B cell (primary cell): ENCODE results near the gene GTF2IRD1. TPM values are rescaled to one million over a fixed set of nuclear protein-coding genes. Genes with fewer than 3 reads are reported as not detected.
"Not testable (repeated sequence)": the region's sequence is repeated elsewhere in the genome, so short reads cannot be mapped to it uniquely, and the experiment has no call there.

Experiments
- ATAC-seq: fragments of 200-7000 bp; cut with Tn5 transposase; one replicate; pipeline ENCODE4 v1.10.0; 2021; ENCODE audit warnings: low read depth, mild to moderate bottlenecking, moderate number of reproducible peaks, moderate library complexity
- CTCF ChIA-PET: fragments of 350-600 bp; sonication (Branson Sonifier 250); formaldehyde crosslinking; loops from one replicate; lab custom pipeline; 2021; ENCODE audit warnings: antibody characterized with exemption, inconsistent platforms; lab: Charles Lee
- POLR2A ChIA-PET: fragments of 350-600 bp; sonication (Branson Sonifier 250); formaldehyde crosslinking; loops from one replicate; lab custom pipeline; 2021; ENCODE audit warnings: antibody characterized with exemption; lab: Charles Lee
- DNase-seq: peaks from one replicate; pipeline ENCODE4 v3.0.0; 2013
- H2AFZ ChIP-seq: 2 replicates; pipeline ENCODE4 v1.6.1; 2012; ENCODE audit warnings: mild to moderate bottlenecking, low read depth, low read length; ENCODE audit not compliant: insufficient read depth, poor library complexity, severe bottlenecking
- H3K27ac ChIP-seq, 2 donors: 1 replicate in 1 of 2; 2 replicates in 1 of 2; pipeline ENCODE4 v1.5.1; 2012 to 2013; ENCODE audit warnings: low read length in 2 of 2, mild to moderate bottlenecking in 2 of 2, moderate library complexity in 1 of 2
- H3K27me3 ChIP-seq, 4 experiments: fragments of 200-600 bp in 1 of 4; sonication (generic) in 1 of 4; replicated peaks in 1 of 4; 1 replicate in 2 of 4; 2 replicates in 2 of 4; pipeline versions ENCODE4 v1.6.1 to v1.7.0; 2013 to 2016; ENCODE audit warnings: low read length in 3 of 4, mild to moderate bottlenecking in 2 of 4, mixed read lengths in 1 of 4, moderate library complexity in 1 of 4; ENCODE audit not compliant: insufficient read depth in 4 of 4, control insufficient read depth in 3 of 4; ENCODE audit errors: control extremely low read depth in 1 of 4
- H3K36me3 ChIP-seq, 2 experiments: replicated peaks in 1 of 2; 1 replicate in 1 of 2; 2 replicates in 1 of 2; pipeline versions ENCODE4 v1.6.1 to v1.7.1; 2013; ENCODE audit warnings: low read length in 1 of 2; ENCODE audit not compliant: insufficient read depth in 2 of 2, control insufficient read depth in 1 of 2; ENCODE audit errors: control extremely low read depth in 1 of 2, extremely low read depth in 1 of 2
- H3K4me1 ChIP-seq, 2 donors: fragments of 200-600 bp in 1 of 2; sonication (generic) in 1 of 2; 1 replicate in 1 of 2; 2 replicates in 1 of 2; pipeline versions ENCODE4 v1.5.1 to v1.6.1; 2013 to 2017; ENCODE audit warnings: low read length in 2 of 2; ENCODE audit not compliant: control insufficient read depth in 2 of 2, insufficient read depth in 2 of 2
- H3K4me2 ChIP-seq: replicated peaks from 2 replicates; pipeline ENCODE3; 2012; ENCODE audit warnings: mild to moderate bottlenecking, low read depth, low read length; ENCODE audit not compliant: poor library complexity, severe bottlenecking
- H3K4me3 ChIP-seq, 5 experiments: fragments of 200-600 bp in 1 of 5; sonication (generic) in 1 of 5; 1 replicate in 3 of 5; 2 replicates in 2 of 5; pipeline versions ENCODE4 v1.5.1 to v1.7.0; 2011 to 2016; ENCODE audit warnings: low read length in 4 of 5, mild to moderate bottlenecking in 4 of 5, low read depth in 2 of 5, control low read depth in 1 of 5, moderate library complexity in 1 of 5; ENCODE audit not compliant: insufficient read depth in 1 of 5; ENCODE audit errors: control extremely low read depth in 1 of 5, extremely low read depth in 1 of 5
- H3K79me2 ChIP-seq: fragments of 200-600 bp; sonication (generic); one replicate; pipeline ENCODE4 v1.6.0; 2016; ENCODE audit warnings: low read length; ENCODE audit not compliant: control insufficient read depth, insufficient read depth
- H3K9ac ChIP-seq: fragments of 200-600 bp; sonication (generic); 2 replicates; pipeline ENCODE4 v1.6.1; 2017; ENCODE audit warnings: mild to moderate bottlenecking, low read length, moderate library complexity
- H3K9me3 ChIP-seq, 3 donors: one replicate each; pipeline versions ENCODE4 v1.6.1 to v1.7.1; 2013; ENCODE audit warnings: low read length in 2 of 3; ENCODE audit not compliant: control insufficient read depth in 2 of 3, insufficient read depth in 1 of 3; ENCODE audit errors: control extremely low read depth in 1 of 3
- H4K20me1 ChIP-seq: 2 replicates; pipeline ENCODE4 v1.6.0; 2012; ENCODE audit warnings: mild to moderate bottlenecking, low read length; ENCODE audit not compliant: insufficient read depth, control insufficient read depth, poor library complexity, severe bottlenecking
- H3K27ac Mint-ChIP-seq: one replicate; pipeline ENCODE4 v1.8.0; 2021; ENCODE audit warnings: mixed read lengths
- H3K27me3 Mint-ChIP-seq: one replicate; pipeline ENCODE4 v1.8.0; 2021; ENCODE audit warnings: mixed read lengths
- H3K4me1 Mint-ChIP-seq: one replicate; pipeline ENCODE4 v1.8.0; 2021; ENCODE audit warnings: mixed read lengths
- H3K4me3 Mint-ChIP-seq: one replicate; pipeline ENCODE4 v1.8.0; 2021; ENCODE audit warnings: mixed read lengths
- H3K9me3 Mint-ChIP-seq: one replicate; pipeline ENCODE4 v1.8.0; 2022; ENCODE audit warnings: mixed read lengths; ENCODE audit not compliant: insufficient read depth
- EZH2 ChIP-seq: IDR thresholded peaks from 2 replicates; pipeline ENCODE4 v1.6.1; 2012; ENCODE audit warnings: borderline replicate concordance, low read depth, mild to moderate bottlenecking, moderate library complexity, low read length; ENCODE audit not compliant: insufficient read depth, poor library complexity, severe bottlenecking
- WGBS: methylation state at CpG from one replicate; pipeline ENCODE4 v1.1.5; 2013; ENCODE audit warnings: missing lambda C conversion rate; ENCODE audit not compliant: insufficient coverage; 5-methylcytosine and 5-hydroxymethylcytosine counted together
- intact Hi-C: fragments of 100-400 bp; cut with micrococcal nuclease; formaldehyde crosslinking; loops from one replicate; pipeline ENCODE4 v1.10.0; 2022
- polyA plus RNA-seq: library from polyadenylated mRNA; depleted of rRNA; stranded (reverse); fragments of >200 nt; gene quantifications from 2 replicates; pipeline ENCODE4 v1.2.3, GENCODE V29; 2012
- total RNA-seq, 2 donors: library from RNA; stranded (reverse); fragments of 120-200 nt in 1 of 2; gene quantifications; 1 replicate in 1 of 2; 2 replicates in 1 of 2; pipeline versions ENCODE4 v1.2.3 to v1.2.4, GENCODE V29; 2013 to 2022
- TF ChIP-seq, protein P1 (sequence below): fragments of 200-600 bp; IDR thresholded peaks from one replicate; pipeline ENCODE4 v1.8.0; 2022; ENCODE audit warnings: antibody characterized with exemption, mild to moderate bottlenecking

GTF2IRD1 gene
- total and polyA plus RNA-seq, 2 donors (not counting 1 experiment from before 2014, with no cell fraction given) = 0.45 to 2.2 TPM

DNA sequence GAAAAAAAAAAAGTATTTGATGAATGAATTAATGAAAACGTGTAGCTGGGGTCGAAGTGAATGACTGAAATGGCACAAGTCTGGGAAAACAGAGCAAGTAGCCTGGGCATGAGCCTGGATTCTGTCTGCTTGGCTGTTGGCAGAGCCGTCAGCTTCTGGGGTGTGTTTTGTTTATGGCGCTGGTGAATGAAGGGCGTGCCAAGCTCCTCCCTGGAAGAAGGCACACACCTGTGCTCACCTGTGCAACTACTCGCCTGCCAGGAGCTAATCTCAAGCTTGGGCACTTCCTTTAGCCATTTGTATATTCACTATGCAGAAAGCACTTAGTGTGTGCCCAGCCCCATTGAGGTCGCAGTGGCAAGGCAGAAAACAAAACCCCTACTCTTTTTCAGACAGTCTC lies 74.1 kb downstream of the GTF2IRD1 start:
- Histone ChIP-seq H3K36me3 (no peaks in the 10 kb centered on the region), H4K20me1 (no peaks in the 10 kb centered on the region), H2AFZ (no peak overlapping the region), H3K4me1 (no peaks in the 10 kb centered on the region), H3K27me3 (no peaks in the 10 kb centered on the region), H3K9me3 (no peaks in the 10 kb centered on the region), H3K9ac (no peak overlapping the region), H3K4me2 (no peak overlapping the region), H3K27ac (no peak overlapping the region), H3K79me2 (no peaks in the 10 kb centered on the region), H3K4me3 (no peak overlapping the region)
- Mint-ChIP-seq H3K27me3 (no peaks in the 10 kb centered on the region), H3K4me1 (no peaks in the 10 kb centered on the region), H3K9me3 (no peaks in the 10 kb centered on the region), H3K4me3 (no peak overlapping the region), H3K27ac (no peak overlapping the region)
- ChIA-PET CTCF (no interaction called here), POLR2A (no interaction called here)
- DNase-seq (no peak), ATAC-seq (no peak)
- intact Hi-C loops = no loop called here
- TF ChIP-seq, protein P1, sequence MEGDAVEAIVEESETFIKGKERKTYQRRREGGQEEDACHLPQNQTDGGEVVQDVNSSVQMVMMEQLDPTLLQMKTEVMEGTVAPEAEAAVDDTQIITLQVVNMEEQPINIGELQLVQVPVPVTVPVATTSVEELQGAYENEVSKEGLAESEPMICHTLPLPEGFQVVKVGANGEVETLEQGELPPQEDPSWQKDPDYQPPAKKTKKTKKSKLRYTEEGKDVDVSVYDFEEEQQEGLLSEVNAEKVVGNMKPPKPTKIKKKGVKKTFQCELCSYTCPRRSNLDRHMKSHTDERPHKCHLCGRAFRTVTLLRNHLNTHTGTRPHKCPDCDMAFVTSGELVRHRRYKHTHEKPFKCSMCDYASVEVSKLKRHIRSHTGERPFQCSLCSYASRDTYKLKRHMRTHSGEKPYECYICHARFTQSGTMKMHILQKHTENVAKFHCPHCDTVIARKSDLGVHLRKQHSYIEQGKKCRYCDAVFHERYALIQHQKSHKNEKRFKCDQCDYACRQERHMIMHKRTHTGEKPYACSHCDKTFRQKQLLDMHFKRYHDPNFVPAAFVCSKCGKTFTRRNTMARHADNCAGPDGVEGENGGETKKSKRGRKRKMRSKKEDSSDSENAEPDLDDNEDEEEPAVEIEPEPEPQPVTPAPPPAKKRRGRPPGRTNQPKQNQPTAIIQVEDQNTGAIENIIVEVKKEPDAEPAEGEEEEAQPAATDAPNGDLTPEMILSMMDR = no peak
- no peak for TF ChIP-seq EZH2
- 90% methylated on average over 6 of the region's 7 CpGs for WGBS

DNA sequence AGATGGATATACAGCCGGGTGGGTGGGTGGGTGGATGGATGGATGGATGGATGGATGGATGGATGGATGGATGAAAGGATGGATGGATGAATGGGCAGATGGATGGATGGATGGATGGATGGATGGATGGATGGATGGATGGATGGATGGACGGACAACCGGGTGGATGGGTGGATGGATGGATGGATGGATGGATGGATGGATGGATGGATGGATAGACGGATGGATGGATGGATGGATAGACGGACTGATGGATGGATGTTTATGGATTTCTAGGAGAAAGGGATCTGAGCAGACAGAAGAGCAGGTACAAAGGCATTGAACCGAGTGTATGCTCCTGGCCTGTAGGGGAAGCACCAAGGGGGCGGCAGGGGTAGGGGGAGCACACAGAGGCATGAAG lies 75.1 kb downstream of the GTF2IRD1 start:
- intact Hi-C loops, H3K4me1 Mint-ChIP-seq, H3K4me2 ChIP-seq, H3K9ac ChIP-seq, H3K4me3 Mint-ChIP-seq, H3K36me3 ChIP-seq, H3K27me3 Mint-ChIP-seq, H3K27me3 ChIP-seq, DNase-seq, H3K27ac Mint-ChIP-seq, H4K20me1 ChIP-seq, H3K9me3 ChIP-seq, CTCF ChIA-PET, H3K4me3 ChIP-seq, H3K79me2 ChIP-seq, H3K27ac ChIP-seq, H3K9me3 Mint-ChIP-seq, POLR2A ChIA-PET, H3K4me1 ChIP-seq, H2AFZ ChIP-seq, ATAC-seq: not testable (repeated sequence)
- WGBS = 89% methylated on average over 5 of the region's 7 CpGs
